Gastroesophageal sphincter (tissue), 3 donors: ENCODE data around the gene ATP10A.

Experiments
- EP300 ChIP-seq: sonication (generic); formaldehyde crosslinking; IDR thresholded peaks from one replicate; pipeline ENCODE4 v1.6.1; 2017; ENCODE audit warnings: antibody characterized with exemption, mild to moderate bottlenecking
- POLR2A ChIP-seq, 2 donors: fragments of 450-650 bp; IDR thresholded peaks; one replicate each; pipeline ENCODE4 v1.6.1; 2017; ENCODE audit warnings: antibody characterized with exemption in 2 of 2, mild to moderate bottlenecking in 2 of 2, moderate library complexity in 1 of 2
- POLR2AphosphoS5 ChIP-seq: sonication (generic); formaldehyde crosslinking; IDR thresholded peaks from one replicate; pipeline ENCODE4 v1.6.1; 2017; ENCODE audit warnings: antibody characterized with exemption
- TF ChIP-seq, protein P1 (sequence below), 4 experiments: fragments of 200-600 bp in 2 of 4; fragments of 450-650 bp in 2 of 4; sonication (generic) in 1 of 4; IDR thresholded peaks; one replicate each; pipeline ENCODE4 v1.5.1; 2017 to 2019; ENCODE audit warnings: antibody characterized with exemption in 4 of 4, mild to moderate bottlenecking in 2 of 4, moderate library complexity in 2 of 4

GRCh38 chr15:25830844-25831451, 32.2 kb downstream of the ATP10A start:
- TF ChIP-seq, protein P1, sequence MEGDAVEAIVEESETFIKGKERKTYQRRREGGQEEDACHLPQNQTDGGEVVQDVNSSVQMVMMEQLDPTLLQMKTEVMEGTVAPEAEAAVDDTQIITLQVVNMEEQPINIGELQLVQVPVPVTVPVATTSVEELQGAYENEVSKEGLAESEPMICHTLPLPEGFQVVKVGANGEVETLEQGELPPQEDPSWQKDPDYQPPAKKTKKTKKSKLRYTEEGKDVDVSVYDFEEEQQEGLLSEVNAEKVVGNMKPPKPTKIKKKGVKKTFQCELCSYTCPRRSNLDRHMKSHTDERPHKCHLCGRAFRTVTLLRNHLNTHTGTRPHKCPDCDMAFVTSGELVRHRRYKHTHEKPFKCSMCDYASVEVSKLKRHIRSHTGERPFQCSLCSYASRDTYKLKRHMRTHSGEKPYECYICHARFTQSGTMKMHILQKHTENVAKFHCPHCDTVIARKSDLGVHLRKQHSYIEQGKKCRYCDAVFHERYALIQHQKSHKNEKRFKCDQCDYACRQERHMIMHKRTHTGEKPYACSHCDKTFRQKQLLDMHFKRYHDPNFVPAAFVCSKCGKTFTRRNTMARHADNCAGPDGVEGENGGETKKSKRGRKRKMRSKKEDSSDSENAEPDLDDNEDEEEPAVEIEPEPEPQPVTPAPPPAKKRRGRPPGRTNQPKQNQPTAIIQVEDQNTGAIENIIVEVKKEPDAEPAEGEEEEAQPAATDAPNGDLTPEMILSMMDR (IDR thresholded peaks at IDR 0.05): no peak
- TF ChIP-seq POLR2AphosphoS5: peak; percentile 96
- peak; percentile 43 for TF ChIP-seq EP300
- TF ChIP-seq POLR2A (IDR thresholded peaks at IDR 0.05): no peak
